RKO (cell line): ENCODE data around the gene TUBB2B.

Experiments
- DNase-seq: peaks from one replicate; pipeline ENCODE4 v3.0.0-alpha.2; 2016; ENCODE audit warnings: low spot score

The TUBB2B gene

DNA sequence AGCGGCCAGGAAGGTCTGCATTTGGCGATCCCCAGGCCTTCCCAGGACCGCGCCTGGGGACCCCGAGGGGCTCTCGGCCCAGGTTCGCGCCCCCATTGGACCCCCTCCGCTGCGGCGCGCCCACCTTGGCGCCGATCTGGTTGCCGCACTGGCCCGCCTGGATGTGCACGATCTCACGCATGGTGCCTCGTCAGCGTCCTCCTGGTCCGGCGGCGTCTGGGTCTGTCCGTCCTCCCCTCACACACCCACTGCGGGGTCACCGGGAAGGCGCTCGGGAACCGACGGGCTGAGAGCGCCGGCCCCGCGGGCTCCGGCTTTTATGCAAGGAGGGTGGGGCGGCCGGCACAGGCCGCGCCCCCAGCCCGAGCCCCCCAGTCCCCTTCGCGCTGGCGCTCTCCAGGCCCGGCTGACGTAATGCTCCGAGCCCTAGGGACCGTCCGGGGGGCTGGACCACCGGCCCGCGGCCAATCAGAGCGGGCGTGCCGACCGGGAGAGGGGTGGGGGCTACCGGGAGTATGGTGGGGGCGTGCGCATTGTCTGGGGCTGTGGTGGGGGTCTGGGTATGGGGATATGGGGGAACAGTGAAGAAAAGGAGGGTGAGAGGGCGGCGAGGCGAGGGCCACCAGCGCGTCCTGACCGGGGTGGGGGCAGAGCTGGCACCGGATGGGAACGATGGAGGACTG is at the start of gene TUBB2B:
TSS of gene TUBB2B (minus strand) at position 291 of the 683 bp plus-strand sequence. CDS start at position 181, 110 bp downstream.
- no peak for DNase-seq

DNA sequence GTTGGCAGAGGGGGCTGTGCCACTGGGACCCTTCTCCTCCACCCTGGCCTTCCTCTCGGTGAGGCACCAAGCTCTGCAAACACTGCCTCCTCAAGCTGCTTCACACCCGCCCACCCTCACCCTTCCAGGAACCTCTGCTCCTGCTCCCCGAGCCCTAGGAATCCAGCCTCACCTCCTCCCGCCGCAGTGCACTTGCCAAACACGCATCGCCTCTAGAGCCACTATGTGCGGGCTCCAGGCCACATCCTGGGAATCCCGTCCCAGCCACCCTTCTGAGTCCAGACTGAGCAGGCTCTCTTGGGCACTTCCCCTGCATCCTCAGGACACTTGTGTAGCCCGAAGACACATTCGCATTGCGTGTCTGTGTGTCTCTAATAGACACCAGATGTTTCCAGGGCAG is 49.8 kb upstream of the TUBB2B start:
- DNase-seq, result no peak

DNA sequence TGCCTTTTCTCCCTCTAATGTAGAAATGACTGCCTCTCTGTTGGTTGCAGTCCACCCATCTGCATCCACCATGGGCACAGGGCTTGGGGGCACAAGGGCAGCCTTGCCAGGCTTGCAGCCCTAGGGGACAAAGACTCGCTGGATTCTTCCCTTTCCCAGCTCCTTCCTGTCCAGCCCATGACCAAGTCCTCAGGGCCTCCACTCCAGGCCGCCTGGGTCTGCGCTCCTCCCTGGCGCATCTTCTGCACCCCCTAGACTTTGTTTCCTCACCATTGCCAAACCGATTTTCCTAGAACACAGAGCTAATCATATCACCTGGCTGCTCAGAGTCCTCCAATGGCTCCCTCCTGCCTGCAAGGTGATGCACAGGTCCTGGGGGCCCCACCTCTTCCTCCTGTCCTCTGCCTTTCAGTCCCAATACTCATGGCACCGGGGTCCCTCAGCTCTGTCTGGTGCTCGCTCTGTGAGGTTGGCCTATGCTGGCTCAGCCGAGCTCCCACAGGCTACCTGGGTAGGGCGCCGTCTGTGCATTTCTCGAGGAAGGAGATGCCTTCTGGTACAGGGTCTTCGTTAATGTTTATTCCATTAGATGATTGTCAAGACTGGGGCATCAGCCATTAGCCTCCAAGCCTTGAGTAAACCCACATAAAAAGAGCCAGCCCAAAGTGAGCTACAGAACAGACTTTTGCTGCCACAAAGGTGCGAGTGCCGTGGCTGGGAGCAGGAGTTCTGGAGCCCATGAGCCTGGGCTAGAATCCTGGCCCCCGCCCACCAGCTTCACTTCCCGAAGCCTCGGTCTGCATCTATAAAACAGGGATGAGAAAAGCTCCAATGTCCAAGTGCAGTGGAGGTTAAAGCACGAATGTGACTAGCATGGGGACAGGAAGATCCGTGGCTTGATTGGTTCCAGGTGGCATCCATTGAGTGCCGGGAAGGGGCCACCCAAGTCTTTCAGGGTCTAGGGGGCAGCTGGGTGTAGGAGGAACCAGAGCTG is 49.0 kb upstream of the TUBB2B start:
- DNase-seq, result no peak

DNA sequence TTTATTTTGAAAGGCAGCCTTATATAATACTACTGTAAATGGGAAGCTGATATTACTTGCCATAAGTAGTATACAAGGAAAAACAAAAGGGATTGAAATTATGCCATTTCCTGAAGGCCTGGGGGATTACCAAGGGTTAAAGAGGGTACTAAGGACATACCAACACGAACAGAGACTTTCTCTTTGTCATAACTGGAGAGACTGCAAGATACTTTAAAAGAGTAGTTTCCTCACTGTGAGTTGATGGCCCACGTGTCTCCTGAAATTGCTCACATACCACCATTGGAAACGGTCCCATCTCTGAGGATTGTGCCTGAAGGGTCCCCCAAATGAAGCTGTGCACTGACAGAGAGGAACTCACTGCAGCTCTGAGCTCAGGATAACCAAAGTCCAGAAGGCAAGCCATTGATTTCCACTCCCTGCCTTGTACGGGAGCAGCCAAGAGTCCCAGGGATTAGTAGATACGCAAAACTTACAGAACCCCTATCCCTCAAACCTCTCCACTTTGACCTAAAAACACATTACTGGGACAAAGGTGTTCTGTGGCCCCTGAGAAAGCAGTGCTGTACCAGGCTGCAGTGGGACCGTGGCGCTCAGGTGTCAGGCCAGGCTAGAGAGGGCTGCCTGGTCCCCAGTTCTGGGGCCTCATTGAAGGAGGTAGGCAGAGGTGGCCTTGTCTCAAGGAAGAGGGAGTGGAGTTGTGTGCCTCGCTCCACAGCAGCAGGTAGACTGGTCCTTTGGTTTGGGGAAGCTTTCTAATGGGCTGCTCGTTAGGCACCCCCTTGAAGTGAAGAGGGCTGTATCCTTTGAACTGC is 46.5 kb upstream of the TUBB2B start:
- DNase-seq, result no peak

DNA sequence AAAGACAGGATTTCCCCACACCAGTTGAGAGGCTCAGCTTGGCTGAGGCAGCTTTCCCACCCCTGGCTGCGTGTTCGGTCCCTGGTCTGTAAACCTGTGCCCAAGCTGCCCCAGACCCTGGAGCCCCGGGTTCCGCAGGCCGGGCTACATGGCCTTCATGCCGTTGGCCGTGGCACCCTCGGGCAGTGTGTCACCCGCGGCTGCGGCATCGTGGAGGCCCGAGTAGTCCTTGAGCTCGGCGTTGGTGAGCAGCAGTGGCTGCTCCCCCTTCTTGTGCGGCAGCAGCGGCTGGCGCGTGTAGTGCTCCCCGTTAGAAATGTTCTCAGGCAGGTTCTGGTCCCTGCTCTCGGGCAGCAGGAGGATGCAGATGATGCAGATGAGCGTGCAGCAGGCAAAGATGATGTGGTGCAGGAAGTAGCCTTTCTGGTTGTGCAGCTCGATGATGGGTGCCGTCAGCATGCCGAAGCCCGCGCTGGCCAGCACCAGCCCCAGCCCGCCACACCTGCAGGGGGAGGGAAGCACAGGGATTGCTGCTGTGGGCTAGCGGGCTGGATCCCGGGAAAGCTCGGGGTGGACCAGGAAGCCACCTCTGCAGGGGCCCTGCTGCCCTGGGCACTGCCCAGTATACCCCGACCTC is 45.6 kb upstream of the TUBB2B start:
- DNase-seq, result no peak

DNA sequence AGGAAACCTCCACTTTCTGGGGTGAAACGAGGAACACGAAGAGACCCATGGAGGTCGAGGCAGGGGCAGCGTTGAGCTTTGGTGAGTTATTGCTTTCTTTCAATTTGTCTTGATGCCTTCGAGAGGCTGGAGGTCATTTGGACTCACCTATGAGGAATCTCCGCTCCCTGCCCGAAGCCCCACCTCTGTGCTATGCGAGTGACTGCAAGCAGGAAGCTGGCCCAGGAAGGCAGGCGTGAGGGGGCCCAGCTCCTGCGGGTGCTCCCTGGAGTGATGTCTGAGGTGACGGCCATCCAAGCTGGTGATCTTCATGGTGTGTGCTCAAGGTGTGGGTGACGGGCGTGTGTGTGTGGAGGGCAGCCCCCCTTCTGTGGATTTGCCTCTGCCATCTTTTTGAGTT is 44.3 kb upstream of the TUBB2B start:
- DNase-seq, result no peak

DNA sequence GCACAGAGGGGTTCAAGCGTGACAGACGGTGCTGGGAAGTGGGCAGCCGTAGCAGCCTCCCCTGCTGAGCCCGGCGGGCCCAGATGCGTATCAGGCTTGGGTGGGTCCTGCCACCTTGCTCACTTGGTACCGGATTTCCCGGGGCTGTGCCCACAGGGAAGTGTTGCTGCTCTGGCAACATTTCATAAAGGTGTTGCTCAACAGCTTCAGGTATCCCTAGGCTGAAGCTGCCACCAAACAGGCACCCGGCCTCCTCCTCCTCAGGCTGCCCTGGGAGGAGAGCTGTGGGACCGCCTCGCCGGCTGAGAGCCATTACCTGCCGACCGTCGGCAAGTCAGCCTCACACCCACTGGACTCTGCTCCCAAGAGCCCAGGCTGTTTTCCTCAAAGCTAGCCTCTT is 42.8 kb upstream of the TUBB2B start:
- no peak for DNase-seq

DNA sequence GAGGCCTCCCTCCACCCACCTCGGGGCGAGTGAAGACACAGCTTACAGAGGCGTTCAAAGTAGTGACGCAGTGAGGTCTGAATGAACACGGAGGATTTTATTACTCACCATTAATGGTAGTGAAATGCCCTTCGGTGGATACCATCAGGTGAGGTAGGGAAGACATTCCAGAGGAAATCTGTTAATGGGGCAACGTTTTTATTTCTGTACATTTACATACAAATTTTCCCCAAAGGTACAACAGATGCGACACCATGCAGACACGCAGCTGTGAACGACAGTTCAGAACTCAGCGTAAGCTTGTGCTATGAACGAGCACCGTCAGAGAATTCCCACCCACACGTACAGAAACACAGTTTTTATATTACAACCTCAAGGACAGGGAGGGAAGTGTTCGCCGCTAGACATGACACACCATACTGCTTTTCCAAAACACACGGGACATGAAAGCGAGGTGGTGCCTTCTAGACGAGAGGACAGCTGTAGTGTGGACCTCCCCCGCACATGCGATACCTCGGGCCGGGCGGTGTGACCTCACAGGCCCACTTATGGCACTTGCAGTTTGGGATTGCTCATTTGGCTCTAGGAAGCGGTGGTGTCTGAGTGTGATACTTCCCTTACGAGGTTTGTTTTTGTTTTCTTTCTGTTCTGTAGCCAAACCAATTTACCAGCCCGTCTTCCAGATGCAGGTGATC is 42.0 kb upstream of the TUBB2B start:
- DNase-seq, result no peak

DNA sequence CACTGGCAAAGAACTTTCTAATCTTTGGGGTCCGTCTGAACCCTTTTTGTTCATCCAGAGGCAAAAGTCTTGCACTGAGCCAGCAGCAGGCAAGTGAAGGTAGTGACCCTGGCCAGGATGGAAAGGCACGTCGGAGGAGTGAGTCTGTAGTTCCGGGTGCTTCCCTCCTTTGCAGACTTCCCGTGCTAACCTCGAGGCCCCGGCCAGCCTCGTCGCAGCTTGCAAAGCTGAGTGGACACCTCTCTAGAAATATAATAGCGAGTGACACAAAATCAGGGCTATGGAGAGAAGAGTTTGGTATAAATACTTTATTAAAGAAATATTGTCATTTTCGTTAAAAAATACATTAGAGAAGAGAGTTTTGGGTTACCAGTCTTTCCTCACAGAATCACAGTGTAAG is 41.2 kb upstream of the TUBB2B start:
- DNase-seq, result no peak

DNA sequence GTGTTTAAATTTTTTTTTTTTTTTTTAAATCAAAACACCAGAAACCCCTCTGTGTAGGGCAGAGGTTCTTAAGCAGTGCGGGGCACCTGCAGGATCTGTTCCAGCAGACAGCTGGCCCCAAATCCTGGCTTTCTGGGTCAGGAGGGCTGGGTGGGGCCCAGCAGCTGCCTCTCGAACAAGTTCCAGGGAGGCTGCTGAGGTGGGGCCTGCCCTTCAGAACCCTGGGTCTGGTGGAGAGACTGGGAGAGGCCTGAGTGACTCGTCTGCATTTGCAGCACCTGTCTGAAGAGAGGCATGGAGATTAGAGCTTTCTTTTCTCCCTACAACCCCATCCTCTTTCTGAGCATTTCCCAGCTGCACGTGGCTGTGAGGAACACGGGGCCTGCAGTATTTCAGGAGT is 39.7 kb upstream of the TUBB2B start:
- no peak for DNase-seq

DNA sequence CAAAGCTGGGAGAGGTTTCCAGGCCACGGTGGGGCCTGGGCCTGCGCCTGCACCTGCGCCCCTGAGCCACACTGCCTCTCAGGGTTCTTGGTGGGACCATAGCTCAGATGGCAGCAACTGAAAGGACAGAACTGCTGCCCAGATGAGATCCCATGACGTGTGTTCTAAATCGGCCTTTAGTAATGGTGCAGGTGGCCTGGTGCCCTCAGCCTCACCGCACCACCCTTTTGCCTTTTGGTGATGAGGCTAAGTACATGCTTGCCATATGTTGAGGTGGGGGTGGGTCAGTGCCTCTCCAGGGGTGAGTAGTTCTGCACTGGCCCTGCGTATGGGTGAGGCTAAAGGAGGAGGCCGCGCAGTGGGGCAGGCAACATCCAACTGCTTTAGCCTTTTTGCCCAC is 38.7 kb upstream of the TUBB2B start:
- no peak for DNase-seq

DNA sequence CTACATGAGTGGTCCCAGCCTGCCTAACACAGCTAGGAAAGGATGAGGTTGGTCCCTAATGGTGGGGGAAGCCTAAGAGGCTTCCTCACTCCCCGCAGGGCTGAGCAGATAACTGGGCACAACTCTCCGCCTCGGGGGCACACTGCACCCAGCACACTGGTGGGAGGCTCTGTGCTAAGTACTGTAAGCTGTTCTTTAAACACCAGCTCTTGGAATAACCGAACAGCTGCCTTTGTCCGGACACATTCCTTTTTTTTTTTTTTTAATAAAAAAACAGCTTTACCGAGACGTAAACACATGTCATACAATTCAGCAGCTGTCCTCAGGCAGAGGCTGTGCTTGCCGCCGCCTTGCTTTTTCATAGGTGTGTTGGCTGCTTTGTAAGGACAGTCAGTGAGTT is 38.2 kb upstream of the TUBB2B start:
- DNase-seq, result no peak

DNA sequence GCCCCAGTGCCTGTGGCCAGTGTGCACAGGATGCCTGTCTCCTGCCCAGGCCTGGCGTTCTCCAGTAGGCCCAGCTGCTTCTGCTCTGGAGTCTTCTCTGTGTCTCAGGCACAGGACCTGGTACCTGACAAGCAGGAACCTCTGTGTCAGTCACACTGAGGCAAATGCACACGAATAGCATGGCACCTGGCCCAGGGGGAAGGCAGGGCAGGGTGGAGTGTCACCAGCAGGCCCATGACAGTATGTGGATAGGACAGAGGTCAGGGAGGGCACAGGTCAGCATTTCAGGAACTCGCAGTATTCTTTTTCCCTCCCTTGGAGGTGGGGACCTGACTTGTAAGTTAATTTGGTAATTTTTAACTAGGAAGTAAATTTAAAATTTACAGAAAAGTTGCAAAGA is 36.9 kb upstream of the TUBB2B start:
- DNase-seq, result no peak

DNA sequence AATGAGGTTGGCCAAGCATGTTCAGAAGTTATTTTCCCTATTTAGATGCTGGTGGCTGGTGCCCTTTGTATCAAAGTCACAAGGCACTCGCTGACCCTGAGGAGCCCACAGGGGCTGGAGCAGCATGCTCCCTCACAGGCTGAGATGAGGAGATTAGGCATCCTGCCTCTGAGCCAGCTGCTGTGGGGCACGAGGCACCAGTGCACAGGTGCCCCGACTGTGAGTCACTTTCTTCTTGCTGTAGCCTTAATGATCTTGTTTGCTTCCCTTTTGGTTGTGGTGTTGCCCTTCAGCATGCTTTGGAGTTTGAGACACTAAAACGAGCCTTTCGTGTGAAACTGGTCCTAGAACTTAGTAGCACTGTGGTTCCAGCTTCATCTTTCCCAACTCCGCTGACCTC is 35.6 kb upstream of the TUBB2B start:
- DNase-seq, result no peak

DNA sequence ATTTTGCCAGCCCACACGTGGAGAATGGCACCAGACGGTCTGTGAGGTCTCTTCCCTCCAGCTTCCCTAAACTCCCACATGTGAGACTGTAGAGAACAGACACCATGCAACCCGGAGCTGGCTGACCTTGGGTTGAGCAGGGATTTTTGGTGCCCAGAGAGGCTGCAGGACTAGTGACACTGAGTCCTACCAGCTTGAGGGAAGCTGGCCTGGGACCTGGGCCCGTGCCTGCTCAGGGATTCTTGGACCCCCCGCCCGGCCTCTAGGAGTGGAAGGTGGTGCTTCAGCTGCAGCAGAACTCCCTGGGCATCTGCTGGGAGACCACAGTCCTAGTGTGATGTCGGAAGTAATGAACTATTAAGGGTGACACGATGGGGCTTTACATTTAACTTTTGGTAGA is 34.5 kb upstream of the TUBB2B start:
- DNase-seq, result no peak

DNA sequence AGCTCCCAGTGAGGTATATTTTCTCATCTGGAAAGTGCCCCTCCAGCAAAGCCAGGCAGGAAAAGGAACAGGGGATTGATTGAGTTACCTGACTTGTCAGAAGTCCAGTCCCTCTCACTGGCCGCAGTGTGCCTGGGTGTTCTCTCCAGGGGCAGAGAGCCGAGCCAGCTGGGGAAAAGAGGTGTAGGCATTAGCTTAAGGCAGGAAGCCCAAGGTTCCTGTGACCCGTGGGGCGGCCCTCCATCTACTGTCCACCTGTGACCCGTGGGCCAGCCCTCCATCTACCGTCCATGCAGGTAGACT is 34.0 kb upstream of the TUBB2B start:
- no peak for DNase-seq

DNA sequence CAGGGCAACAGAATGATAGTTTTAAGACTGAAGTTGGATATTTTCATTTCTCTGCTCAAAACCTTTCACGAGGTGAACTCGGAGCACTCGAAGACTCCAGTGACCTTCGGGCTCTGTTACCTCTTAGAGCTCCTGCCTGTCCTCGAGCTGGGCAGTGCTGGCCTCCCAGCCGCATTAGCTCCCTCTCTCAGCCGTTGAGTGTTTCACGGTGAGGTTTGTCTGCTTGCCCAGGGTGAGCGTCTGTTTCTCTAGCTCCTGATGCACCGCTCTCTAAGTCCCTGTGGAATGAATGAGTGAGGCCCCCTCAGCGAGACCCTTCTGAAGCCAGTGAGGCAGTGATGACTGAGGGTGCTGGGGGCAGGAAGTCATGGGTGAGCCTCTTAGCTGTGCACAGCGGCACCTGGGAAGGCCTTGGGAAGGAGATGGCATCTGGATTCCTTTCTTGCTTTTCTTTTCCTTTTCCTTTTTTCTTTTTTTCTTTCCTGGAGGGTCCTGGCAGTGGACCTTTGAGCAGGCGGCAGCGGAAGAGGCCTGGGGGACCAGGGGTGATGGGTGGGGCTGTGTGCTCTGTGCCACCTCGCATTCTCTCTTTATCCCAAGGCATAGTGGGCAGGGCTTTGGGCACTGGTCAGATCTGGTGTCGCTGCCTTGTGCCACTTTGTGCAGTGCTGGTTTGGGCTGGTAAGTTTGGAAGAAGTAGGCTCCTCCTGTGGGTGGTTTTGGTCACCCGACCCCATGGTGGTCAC is 33.5 kb upstream of the TUBB2B start:
- no peak for DNase-seq

DNA sequence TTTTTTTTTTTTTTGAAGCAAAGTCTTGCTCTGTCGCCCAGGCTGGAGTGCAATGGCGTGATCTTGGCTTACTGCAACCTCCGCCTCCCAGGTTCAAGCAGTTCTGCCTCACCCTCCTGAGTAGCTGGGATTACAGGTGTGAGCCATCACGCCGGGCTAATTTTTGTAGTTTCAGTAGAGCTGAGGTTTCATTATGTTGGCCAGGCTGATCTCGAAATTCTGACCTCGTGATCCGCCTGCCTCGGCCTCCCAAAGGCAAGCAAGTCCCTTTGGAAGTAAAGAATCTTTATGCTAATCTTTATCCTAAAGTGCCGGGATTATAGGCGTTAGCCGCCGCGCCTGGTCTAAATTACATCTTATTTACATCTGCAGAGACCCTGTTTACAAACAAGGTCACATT is 32.8 kb upstream of the TUBB2B start:
- no peak for DNase-seq

DNA sequence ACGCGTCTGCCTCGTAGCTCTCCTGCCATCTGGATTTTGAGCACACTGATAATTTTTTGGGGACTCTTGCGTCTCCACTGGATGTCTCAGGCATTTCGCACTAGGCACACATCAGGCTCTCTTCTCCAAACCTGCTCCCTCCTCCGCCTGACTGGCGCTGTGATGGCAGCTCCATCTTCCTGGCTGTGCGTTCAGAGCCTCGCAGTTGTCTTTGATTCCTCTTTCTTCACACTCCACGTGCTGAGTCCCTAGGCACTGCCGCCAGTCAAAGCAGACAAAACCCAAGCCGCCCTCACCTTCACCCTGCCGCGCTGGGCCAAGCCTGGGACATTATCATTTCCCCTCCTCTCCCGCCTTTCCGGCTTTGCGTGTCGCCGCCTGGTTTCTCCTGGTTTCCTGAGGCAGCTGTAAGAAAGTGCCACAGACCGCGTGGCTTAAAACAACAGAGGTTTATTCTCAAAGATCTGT is 32.1 kb upstream of the TUBB2B start:
- DNase-seq, result peak; percentile 69

DNA sequence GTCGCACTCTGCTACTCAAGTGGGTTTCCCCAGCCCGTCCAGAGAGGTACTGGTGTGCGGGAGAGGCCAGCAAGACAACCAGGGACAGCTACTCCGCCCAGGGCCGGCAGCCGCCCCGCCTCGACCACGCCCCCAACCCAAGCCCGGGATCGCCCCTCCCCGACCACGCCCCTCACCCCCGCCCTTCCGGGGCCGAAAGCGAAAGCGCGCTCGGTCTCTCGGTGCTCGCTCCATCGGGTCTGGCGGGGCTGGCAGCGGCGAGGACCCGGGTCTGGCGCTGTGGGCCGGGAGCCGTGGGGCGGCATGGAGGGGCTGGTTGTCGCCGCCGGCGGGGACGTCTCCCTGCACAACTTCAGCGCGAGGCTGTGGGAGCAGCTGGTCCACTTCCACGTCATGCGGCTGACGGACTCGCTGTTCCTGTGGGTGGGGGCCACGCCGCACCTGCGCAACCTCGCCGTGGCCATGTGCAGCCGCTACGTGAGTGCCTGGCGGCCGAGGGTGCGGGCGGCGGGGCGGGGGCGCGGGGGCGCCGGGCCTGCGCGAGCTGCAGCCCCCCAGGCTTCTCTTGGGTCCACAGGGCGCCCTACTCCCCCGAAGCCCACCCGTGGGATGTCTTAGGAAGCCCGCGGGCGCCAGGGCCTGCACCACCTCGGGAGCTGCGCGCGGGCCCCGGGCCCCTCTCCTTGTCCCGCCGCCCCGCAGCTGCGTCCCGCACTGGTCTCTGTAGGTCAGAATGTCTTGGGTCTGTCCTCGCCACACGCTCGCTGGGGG is 31.5 kb upstream of the TUBB2B start, which contains the start of gene PSMG4:
TSS of gene PSMG4 (plus strand) at position 228 of the 771 bp plus-strand sequence. CDS start at position 304, 76 bp downstream.
- DNase-seq, result peak; percentile 85
